ENCODE results near the gene S100B.

The S100B gene

GRCh38 chr21:46628868-46629267 lies 24.0 kb upstream of the S100B start:
- DNase-seq (ENCODE audit: low spot score) = no peak
- no peak for TF ChIP-seq CTCF (IDR thresholded peaks at IDR 0.05; ENCODE audit: borderline replicate concordance, control extremely low read depth, extremely low read depth, insufficient read depth, missing control alignments)
- in situ Hi-C loops (cut with MboI; ENCODE audit: low sequenced_read_pairs, unreplicated experiment) = no loop called here

- in situ Hi-C loops (cut with MboI; ENCODE audit: low sequenced_read_pairs, unreplicated experiment) = no loop called here
- no peak for DNase-seq (ENCODE audit: low spot score)
- TF ChIP-seq CTCF (IDR thresholded peaks at IDR 0.05; ENCODE audit: borderline replicate concordance, control extremely low read depth, extremely low read depth, insufficient read depth, missing control alignments) = no peak
Measured at GRCh38 chr21:46627726-46628125, 22.8 kb upstream of the S100B start.

- no peak for TF ChIP-seq CTCF (IDR thresholded peaks at IDR 0.05; ENCODE audit: borderline replicate concordance, control extremely low read depth, extremely low read depth, insufficient read depth, missing control alignments)
- in situ Hi-C loops (cut with MboI; ENCODE audit: low sequenced_read_pairs, unreplicated experiment) = no loop called here
- DNase-seq (ENCODE audit: low spot score) = no peak
Measured at GRCh38 chr21:46626975-46627501, 22.2 kb upstream of the S100B start.

- no peak for DNase-seq (ENCODE audit: low spot score)
- TF ChIP-seq CTCF (IDR thresholded peaks at IDR 0.05; ENCODE audit: borderline replicate concordance, control extremely low read depth, extremely low read depth, insufficient read depth, missing control alignments) = no peak
- in situ Hi-C loops (cut with MboI; ENCODE audit: low sequenced_read_pairs, unreplicated experiment) = no loop called here
Measured at GRCh38 chr21:46626536-46626935, 21.7 kb upstream of the S100B start.

GRCh38 chr21:46625759-46626158 lies 20.9 kb upstream of the S100B start:
- in situ Hi-C loops (cut with MboI; ENCODE audit: low sequenced_read_pairs, unreplicated experiment) = no loop called here
- DNase-seq (ENCODE audit: low spot score) = no peak
- no peak for TF ChIP-seq CTCF (IDR thresholded peaks at IDR 0.05; ENCODE audit: borderline replicate concordance, control extremely low read depth, extremely low read depth, insufficient read depth, missing control alignments)

- no peak for DNase-seq (ENCODE audit: low spot score)
- TF ChIP-seq CTCF (IDR thresholded peaks at IDR 0.05; ENCODE audit: borderline replicate concordance, control extremely low read depth, extremely low read depth, insufficient read depth, missing control alignments) = no peak
- in situ Hi-C loops (cut with MboI; ENCODE audit: low sequenced_read_pairs, unreplicated experiment) = no loop called here
Measured at GRCh38 chr21:46624050-46624449, 19.2 kb upstream of the S100B start.

- no peak for DNase-seq (ENCODE audit: low spot score)
- in situ Hi-C loops (cut with MboI; ENCODE audit: low sequenced_read_pairs, unreplicated experiment) = no loop called here
Measured at GRCh38 chr21:46622226-46622625, 17.3 kb upstream of the S100B start.

More at GRCh38 chr21:46622226-46622625, 17.3 kb upstream of the S100B start:
- no peak for TF ChIP-seq CTCF (IDR thresholded peaks at IDR 0.05; ENCODE audit: borderline replicate concordance, control extremely low read depth, extremely low read depth, insufficient read depth, missing control alignments)

Data from GM13976 (cell line).